Astrocyte of the cerebellum (primary cell): ENCODE results near the gene SLC43A2.
"Not testable (repeated sequence)": the region's sequence is repeated elsewhere in the genome, so short reads cannot be mapped to it uniquely, and the experiment has no call there.

Source experiments
- DNase-seq: peaks from one replicate; pipeline ENCODE4 v3.0.0-alpha.2; 2011; ENCODE audit warnings: low read depth
- H3K4me3 ChIP-seq: 2 replicates; pipeline ENCODE4 v1.5.1; 2011; ENCODE audit warnings: mild to moderate bottlenecking, low read depth, low read length, moderate library complexity
- in situ Hi-C: cut with HindIII; loops from 2 replicates; pipeline ENCODE4 v1.10.0; 2017; ENCODE audit warnings: low sequenced_read_pairs
- TF ChIP-seq, protein P1 (sequence below): IDR thresholded peaks from 2 replicates; pipeline ENCODE4 v1.5.1; 2012; ENCODE audit warnings: low read length, low read depth, moderate library complexity, mild to moderate bottlenecking; ENCODE audit errors: missing control alignments

The SLC43A2 gene

DNA sequence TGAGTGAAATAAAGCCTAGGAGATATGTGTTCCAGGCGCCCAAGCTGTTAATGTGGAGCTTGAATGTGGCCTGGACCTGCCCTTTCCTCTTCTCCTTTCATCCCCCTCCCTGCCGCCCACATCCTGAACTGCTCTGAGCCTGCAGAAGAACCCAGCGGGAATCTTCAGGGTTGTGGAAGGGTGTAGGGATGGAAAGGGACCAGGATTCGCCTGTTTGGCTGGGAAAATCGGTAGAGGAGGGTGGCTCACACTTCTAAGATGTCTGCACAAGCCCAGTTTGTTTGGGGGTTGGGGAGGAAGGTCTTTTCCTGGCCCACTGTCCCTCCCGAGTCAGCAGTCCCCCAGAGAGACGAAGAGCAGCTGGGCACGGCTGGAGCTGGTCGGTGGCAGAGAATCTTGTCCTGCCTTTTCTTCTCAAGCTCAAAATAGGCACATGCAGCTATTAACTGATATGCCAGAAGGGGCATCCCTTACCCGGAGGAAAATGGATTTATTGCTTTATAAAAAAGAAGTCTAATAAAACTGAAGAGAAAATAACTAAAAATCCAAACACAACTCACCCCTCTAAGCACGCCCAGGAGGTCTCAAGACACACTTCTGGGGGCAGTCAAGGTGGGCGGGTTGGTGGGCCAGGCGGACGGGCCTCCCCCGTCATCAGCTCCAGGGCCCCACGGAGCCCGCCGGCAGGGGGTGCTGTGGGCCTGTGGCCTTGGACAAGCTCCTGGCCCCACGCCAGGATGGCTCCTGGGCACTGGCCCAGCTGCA lies 54.5 kb downstream of the SLC43A2 start:
- in situ Hi-C loops, result no loop called here
- H3K4me3 ChIP-seq, result no peak overlapping the region
- TF ChIP-seq, protein P1, sequence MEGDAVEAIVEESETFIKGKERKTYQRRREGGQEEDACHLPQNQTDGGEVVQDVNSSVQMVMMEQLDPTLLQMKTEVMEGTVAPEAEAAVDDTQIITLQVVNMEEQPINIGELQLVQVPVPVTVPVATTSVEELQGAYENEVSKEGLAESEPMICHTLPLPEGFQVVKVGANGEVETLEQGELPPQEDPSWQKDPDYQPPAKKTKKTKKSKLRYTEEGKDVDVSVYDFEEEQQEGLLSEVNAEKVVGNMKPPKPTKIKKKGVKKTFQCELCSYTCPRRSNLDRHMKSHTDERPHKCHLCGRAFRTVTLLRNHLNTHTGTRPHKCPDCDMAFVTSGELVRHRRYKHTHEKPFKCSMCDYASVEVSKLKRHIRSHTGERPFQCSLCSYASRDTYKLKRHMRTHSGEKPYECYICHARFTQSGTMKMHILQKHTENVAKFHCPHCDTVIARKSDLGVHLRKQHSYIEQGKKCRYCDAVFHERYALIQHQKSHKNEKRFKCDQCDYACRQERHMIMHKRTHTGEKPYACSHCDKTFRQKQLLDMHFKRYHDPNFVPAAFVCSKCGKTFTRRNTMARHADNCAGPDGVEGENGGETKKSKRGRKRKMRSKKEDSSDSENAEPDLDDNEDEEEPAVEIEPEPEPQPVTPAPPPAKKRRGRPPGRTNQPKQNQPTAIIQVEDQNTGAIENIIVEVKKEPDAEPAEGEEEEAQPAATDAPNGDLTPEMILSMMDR, result peak; percentile 92
- DNase-seq, result peak; percentile 32

GRCh38 chr17:1572646-1573045 lies 56.0 kb downstream of the SLC43A2 start:
- DNase-seq, in situ Hi-C loops, H3K4me3 ChIP-seq: not testable (repeated sequence)

GRCh38 chr17:1571341-1571704 lies 57.3 kb downstream of the SLC43A2 start:
- no peak for DNase-seq
- no peak overlapping the region for H3K4me3 ChIP-seq
- in situ Hi-C loops, result no loop called here
- TF ChIP-seq, protein P1, result no peak

GRCh38 chr17:1568950-1569810 lies 59.5 kb downstream of the SLC43A2 start:
- TF ChIP-seq, protein P1, result no peak
- DNase-seq, result no peak
- in situ Hi-C loops, result no loop called here
- no peak overlapping the region for H3K4me3 ChIP-seq

- in situ Hi-C loops, result no loop called here
- H3K4me3 ChIP-seq, result no peak overlapping the region
Observed at GRCh38 chr17:1566505-1567199, 62.0 kb downstream of the SLC43A2 start.

GRCh38 chr17:1565877-1566276 lies 62.8 kb downstream of the SLC43A2 start:
- TF ChIP-seq, protein P1, result no peak
- in situ Hi-C loops, result no loop called here
- H3K4me3 ChIP-seq, result no peak overlapping the region
- no peak for DNase-seq

More at GRCh38 chr17:1566505-1567199, 62.0 kb downstream of the SLC43A2 start:
- no peak for DNase-seq
- TF ChIP-seq, protein P1, result no peak
